ENCODE measurements around the gene NPR3.

The NPR3 gene

DNA sequence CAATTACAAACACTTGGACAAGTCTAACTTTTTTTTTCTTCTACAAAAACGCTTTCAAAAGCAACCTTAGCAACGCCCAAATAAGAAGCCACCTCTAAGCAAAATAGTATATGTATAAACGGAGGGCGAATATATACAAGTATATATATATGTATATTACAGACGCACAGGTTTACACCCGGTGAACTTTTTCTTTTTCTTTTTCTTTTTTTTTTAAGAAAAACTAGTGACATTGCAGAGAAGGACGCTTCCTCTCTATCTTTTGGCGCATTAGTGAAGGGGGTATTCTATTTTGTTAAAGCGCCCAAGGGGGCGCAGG is 200 bp downstream of the NPR3 start:
- H3K4me3 ChIP-seq (ENCODE audit: low read depth, low read length, poor library complexity, severe bottlenecking) = no peak overlapping the region
- H2AFZ ChIP-seq (ENCODE audit: low read length) = no peak overlapping the region
- no peaks in the 10 kb centered on the region for H3K4me1 ChIP-seq (ENCODE audit: insufficient read depth, low read length, severe bottlenecking)
- H3K27me3 ChIP-seq (ENCODE audit: insufficient read depth, low read length) = no peaks in the 10 kb centered on the region
- H3F3A ChIP-seq (ENCODE audit: insufficient read depth, low read length) = no peaks in the 10 kb centered on the region
- no peaks in the 10 kb centered on the region for H4K20me1 ChIP-seq (ENCODE audit: insufficient read depth, low read length)
- H3K27ac ChIP-seq (ENCODE audit: low read depth, low read length, poor library complexity, severe bottlenecking) = no peak overlapping the region
- no peaks in the 10 kb centered on the region for H3K9me3 ChIP-seq (ENCODE audit: low read length)
- H3K4me2 ChIP-seq (ENCODE audit: low read length) = no peak overlapping the region
- H3K36me3 ChIP-seq (ENCODE audit: insufficient read depth, low read length) = no peaks in the 10 kb centered on the region
- H3K9ac ChIP-seq (ENCODE audit: low read length) = no peak overlapping the region
- H3K9me2 ChIP-seq (ENCODE audit: low read depth, low read length) = no peaks in the 10 kb centered on the region
- no peak for TF ChIP-seq EZH2 (IDR thresholded peaks at IDR 0.05; ENCODE audit: borderline replicate concordance, low read length)
- TF ChIP-seq, protein P1, sequence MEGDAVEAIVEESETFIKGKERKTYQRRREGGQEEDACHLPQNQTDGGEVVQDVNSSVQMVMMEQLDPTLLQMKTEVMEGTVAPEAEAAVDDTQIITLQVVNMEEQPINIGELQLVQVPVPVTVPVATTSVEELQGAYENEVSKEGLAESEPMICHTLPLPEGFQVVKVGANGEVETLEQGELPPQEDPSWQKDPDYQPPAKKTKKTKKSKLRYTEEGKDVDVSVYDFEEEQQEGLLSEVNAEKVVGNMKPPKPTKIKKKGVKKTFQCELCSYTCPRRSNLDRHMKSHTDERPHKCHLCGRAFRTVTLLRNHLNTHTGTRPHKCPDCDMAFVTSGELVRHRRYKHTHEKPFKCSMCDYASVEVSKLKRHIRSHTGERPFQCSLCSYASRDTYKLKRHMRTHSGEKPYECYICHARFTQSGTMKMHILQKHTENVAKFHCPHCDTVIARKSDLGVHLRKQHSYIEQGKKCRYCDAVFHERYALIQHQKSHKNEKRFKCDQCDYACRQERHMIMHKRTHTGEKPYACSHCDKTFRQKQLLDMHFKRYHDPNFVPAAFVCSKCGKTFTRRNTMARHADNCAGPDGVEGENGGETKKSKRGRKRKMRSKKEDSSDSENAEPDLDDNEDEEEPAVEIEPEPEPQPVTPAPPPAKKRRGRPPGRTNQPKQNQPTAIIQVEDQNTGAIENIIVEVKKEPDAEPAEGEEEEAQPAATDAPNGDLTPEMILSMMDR (IDR thresholded peaks at IDR 0.05; ENCODE audit: low read length) = no peak
- no peaks in the 10 kb centered on the region for H3K79me2 ChIP-seq (ENCODE audit: insufficient read depth, low read length)

DNA sequence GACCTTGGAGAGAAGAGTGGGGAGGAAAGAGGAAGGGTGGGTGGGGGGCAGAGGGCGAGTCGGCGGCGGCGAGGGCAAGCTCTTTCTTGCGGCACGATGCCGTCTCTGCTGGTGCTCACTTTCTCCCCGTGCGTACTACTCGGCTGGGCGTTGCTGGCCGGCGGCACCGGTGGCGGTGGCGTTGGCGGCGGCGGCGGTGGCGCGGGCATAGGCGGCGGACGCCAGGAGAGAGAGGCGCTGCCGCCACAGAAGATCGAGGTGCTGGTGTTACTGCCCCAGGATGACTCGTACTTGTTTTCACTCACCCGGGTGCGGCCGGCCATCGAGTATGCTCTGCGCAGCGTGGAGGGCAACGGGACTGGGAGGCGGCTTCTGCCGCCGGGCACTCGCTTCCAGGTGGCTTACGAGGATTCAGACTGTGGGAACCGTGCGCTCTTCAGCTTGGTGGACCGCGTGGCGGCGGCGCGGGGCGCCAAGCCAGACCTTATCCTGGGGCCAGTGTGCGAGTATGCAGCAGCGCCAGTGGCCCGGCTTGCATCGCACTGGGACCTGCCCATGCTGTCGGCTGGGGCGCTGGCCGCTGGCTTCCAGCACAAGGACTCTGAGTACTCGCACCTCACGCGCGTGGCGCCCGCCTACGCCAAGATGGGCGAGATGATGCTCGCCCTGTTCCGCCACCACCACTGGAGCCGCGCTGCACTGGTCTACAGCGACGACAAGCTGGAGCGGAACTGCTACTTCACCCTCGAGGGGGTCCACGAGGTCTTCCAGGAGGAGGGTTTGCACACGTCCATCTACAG is 760 bp downstream of the NPR3 start:
- Histone ChIP-seq H3K4me1 (ENCODE audit: insufficient read depth, low read length, severe bottlenecking) (no peaks in the 10 kb centered on the region), H3K27me3 (ENCODE audit: insufficient read depth, low read length) (no peaks in the 10 kb centered on the region), H3K4me3 (ENCODE audit: low read depth, low read length, poor library complexity, severe bottlenecking) (no peak overlapping the region), H2AFZ (ENCODE audit: low read length) (no peak overlapping the region), H3F3A (ENCODE audit: insufficient read depth, low read length) (no peaks in the 10 kb centered on the region), H3K9ac (ENCODE audit: low read length) (no peak overlapping the region), H4K20me1 (ENCODE audit: insufficient read depth, low read length) (no peaks in the 10 kb centered on the region), H3K27ac (ENCODE audit: low read depth, low read length, poor library complexity, severe bottlenecking) (no peak overlapping the region), H3K9me2 (ENCODE audit: low read depth, low read length) (no peaks in the 10 kb centered on the region), H3K4me2 (ENCODE audit: low read length) (no peak overlapping the region), H3K36me3 (ENCODE audit: insufficient read depth, low read length) (no peaks in the 10 kb centered on the region), H3K9me3 (ENCODE audit: low read length) (no peaks in the 10 kb centered on the region), H3K79me2 (ENCODE audit: insufficient read depth, low read length) (no peaks in the 10 kb centered on the region)
- no peak for TF ChIP-seq EZH2 (IDR thresholded peaks at IDR 0.05; ENCODE audit: borderline replicate concordance, low read length)
- TF ChIP-seq, protein P1 (IDR thresholded peaks at IDR 0.05; ENCODE audit: low read length) = no peak

DNA sequence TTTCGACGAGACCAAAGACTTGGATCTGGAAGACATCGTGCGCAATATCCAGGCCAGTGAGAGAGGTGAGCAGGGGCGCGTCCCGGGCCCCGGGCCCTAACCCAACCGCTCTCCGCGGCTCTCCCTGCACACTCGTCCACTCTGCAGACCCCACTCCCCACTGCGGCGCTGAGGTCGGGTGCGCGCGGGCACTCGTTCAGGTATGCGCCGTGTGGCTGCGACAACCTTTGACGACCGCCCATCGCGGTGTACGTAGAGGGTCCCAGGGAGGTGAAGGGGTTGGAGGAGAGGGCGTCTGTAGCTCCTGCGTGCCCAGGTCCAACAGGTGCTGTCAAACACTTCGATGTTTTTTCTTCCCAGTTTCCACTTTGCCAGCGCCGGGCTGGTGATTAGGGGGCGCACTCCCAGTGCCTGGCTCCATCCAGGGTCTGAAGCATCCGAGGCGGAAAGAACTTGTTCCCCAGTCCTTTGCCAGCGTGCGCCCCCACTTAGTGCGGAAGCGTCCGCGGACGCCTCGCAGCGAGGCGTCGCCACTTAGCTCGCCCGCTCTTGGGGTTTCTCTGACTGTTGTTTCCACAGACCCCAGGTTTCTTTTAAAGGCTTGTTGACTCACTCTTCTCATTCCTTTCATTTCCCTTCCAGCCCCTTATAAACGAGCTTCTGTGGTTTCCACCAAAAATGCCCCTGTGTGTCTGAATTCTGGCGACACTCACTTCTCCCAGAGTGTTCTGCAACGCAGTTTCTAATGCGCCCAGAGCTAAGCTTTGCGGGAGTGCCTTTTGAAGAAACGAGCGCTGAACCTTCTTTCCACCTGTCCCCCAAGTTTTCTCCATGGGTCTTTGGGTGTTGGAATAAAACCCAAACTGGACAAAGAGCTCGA is 1.6 kb downstream of the NPR3 start:
- Histone ChIP-seq H3K27me3 (ENCODE audit: insufficient read depth, low read length) (no peaks in the 10 kb centered on the region), H2AFZ (ENCODE audit: low read length) (no peak overlapping the region), H4K20me1 (ENCODE audit: insufficient read depth, low read length) (no peaks in the 10 kb centered on the region), H3K9ac (ENCODE audit: low read length) (no peak overlapping the region), H3K79me2 (ENCODE audit: insufficient read depth, low read length) (no peaks in the 10 kb centered on the region), H3F3A (ENCODE audit: insufficient read depth, low read length) (no peaks in the 10 kb centered on the region), H3K9me3 (ENCODE audit: low read length) (no peaks in the 10 kb centered on the region), H3K27ac (ENCODE audit: low read depth, low read length, poor library complexity, severe bottlenecking) (no peak overlapping the region), H3K4me2 (ENCODE audit: low read length) (no peak overlapping the region), H3K4me1 (ENCODE audit: insufficient read depth, low read length, severe bottlenecking) (no peaks in the 10 kb centered on the region), H3K4me3 (ENCODE audit: low read depth, low read length, poor library complexity, severe bottlenecking) (no peak overlapping the region), H3K36me3 (ENCODE audit: insufficient read depth, low read length) (no peaks in the 10 kb centered on the region), H3K9me2 (ENCODE audit: low read depth, low read length) (no peaks in the 10 kb centered on the region)
- TF ChIP-seq, protein P1 (IDR thresholded peaks at IDR 0.05; ENCODE audit: low read length) = no peak
- no peak for TF ChIP-seq EZH2 (IDR thresholded peaks at IDR 0.05; ENCODE audit: borderline replicate concordance, low read length)

All from OCI-LY1 (cell line).